ENCODE results near the gene DMAC2.
"Not testable (repeated sequence)": the region's sequence is repeated elsewhere in the genome, so short reads cannot be mapped to it uniquely, and the experiment has no call there.

Gene DMAC2

DNA sequence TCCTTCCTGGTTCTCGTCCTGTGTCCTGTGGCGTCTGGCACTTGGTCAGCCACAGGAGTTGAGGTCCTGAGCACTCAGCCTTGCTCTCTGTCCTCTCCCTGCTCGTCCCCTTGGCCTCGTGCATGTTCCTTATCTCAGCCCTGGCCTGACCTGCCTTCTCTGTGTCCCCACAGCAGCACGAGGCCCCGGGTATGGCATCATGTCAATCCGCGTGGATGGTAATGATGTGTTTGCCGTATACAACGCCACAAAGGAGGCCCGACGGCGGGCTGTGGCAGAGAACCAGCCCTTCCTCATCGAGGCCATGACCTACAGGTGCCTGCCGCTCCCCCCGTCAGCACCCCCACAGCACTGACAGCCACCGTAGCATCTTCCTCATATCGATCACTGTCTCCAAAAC is 17.3 kb downstream of the DMAC2 start:
- DNase-seq (ENCODE audit: low read depth) = no peak

DNA sequence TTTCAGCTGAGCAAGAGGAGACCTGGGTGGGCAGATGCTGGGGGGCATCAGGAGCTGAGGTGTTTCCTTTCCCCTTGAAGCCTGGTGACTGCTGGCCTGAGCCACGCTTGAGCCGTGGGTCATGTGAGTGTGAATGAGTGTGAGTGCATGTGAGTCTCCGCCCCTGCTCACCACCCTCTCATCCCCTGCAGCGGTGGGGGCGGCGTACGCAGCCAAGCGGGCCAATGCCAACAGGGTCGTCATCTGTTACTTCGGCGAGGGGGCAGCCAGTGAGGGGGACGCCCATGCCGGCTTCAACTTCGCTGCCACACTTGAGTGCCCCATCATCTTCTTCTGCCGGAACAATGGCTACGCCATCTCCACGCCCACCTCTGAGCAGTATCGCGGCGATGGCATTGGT is 17.7 kb downstream of the DMAC2 start:
- DNase-seq (ENCODE audit: low read depth) = no peak

DNA sequence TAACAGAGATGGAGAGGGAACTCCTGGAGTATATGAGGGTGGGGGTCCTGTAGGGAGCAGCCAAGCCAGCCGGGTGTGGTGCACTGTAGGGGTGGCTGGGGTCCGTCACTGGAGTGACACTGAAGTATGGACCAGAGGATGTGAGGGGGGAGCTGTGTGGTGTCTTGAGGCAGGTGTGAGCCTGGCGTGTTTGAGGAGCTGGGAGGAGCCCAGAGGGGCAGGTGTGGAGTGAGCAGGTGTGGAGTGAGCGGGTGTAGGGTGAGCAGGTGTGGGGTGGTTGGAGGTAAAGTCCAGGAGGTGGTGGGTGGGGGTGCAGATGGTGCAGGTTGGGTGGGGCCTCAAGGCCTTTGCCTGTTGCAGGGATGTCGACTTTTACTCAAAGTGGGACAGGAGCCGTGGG is 18.4 kb downstream of the DMAC2 start:
- no peak for DNase-seq (ENCODE audit: low read depth)

DNA sequence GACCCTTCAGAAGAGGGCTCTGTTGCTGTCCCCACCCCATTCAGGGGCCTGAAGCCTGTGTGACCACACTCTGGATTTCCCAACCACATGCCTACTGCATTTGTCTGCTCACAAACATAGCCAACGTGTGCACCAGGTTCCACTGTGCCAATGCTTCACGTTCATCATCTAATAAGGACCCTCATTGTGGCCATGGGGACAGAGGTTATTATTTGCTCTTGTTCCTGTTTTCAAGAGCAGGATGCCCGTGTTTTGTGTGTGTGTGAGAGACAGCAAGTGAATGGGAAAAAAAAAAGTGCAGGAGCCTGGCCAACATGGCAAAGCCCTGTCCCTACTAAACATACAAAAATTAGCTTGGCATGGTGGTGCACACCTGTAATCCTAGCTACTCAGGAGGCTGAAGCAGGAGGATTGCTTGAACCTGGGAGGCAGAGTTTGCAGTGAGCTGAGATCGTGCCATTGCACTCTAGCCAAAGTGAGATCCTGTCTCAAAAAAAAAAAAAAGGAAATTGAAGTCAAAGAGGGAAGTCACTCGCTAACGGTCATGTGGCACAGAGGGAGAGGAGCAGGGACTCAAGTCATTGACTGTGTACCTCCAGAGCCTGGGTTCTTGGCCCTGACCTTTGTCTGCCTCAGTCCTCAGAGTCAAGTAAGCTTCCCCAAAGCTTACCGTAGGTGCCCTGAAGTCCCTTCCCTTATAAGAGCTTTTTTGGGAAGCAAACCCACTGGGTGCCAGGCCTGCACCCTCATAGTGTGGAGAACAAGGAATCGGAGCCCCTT is 19.4 kb downstream of the DMAC2 start:
- DNase-seq (ENCODE audit: low read depth) = no peak

DNA sequence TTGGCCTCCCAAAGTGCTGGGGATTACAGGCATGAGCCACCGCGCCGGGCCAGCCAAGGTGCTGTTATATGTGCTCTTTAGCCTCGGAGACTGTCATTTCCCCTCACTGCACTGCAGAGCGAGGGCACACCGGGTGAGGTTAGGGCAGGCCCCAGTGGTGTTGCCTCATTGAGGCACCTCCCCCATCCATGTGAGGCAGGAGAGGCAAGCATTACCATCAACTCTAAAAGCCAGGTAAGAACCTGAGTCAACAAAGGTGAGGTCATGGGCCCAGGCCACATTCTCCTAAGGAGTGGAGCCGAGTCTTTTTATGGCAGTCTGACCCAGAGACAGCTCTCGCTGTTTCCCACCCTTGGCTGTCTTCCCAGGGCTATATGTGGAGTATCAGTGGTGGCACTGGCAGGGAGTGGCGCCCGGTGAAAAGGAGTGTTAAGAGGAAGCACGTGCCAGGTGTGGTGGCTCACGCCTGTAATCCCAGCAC is 23.5 kb downstream of the DMAC2 start:
- no peak for DNase-seq (ENCODE audit: low read depth)

DNA sequence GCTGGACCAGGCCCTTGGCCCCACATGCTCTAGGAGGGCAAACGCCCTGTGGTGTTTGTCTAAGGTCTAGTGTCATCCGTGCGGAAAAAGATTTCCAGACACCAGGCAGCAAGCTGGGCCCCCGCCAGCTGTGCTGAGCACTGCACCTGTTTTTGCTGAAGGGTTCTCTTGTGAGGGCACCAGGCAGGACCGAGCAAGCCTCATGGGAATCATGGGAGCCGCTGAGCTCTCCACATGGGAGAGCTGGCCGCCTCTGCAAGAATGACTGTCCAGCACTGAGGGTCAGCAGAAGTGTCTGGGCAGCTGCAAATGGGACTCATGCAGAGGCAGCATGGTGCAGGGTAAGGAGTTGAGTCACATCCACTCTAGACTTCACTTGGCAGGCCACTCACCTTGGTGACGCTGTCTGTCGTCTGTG is 24.5 kb downstream of the DMAC2 start:
- no peak for DNase-seq (ENCODE audit: low read depth)

DNA sequence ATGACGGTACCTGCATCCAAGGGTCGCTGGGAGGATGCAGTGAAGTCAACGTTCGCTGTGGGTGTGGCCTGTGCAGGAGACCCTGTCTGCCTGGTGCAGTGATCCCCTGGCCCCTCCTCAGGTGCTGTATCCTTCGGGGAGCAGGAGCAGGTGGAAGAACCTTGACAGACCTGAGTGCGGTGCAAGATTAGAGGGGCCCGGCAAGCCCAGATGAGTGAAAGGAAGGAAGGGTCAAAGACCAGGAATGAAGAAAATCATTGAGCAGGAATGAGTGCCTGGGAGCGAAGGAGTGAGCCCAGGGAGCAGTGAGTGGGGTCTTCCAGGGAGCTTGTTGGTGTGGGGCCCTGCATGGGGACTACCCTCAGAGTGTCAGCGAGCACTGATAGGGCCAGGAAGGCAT is 25.3 kb downstream of the DMAC2 start:
- DNase-seq (ENCODE audit: low read depth) = no peak

DNA sequence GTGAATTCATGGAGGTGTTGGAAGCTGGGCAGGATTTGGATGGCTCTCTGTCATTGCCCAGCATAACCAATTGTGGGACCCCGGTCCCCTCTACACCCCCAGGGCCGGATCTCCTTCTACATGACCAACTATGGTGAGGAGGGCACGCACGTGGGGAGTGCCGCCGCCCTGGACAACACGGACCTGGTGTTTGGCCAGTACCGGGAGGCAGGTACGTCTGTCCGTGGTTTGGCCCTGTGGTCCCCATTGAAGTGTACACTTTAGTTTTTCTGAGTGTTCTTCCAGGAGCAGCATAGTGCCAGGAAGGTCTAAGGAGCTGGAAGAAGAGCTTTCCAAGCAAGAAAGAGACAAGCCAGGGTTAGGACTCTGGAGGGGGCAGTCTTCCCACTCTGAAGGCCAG is 25.8 kb downstream of the DMAC2 start:
- DNase-seq (ENCODE audit: low read depth) = no peak

DNA sequence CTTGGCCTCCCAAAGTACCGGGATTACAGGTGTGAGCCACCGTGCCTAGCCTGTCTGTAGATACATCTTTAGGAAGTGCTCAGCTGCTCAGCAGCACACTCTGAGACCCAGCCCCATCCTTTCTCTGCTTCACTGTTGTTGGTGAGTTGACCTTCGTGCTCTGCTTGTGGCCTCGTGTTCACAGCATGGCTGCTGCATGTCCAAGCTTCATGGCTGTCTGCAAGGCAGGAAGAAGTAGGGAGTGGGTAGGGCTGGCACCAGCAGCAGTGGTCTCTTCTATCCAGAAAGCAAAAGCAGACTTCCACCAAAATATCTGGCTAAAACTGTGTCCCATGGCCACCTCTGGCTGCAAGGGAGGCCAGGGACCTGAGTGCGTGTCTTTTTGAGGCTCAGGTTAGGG is 26.8 kb downstream of the DMAC2 start:
- DNase-seq (ENCODE audit: low read depth) = no peak

DNA sequence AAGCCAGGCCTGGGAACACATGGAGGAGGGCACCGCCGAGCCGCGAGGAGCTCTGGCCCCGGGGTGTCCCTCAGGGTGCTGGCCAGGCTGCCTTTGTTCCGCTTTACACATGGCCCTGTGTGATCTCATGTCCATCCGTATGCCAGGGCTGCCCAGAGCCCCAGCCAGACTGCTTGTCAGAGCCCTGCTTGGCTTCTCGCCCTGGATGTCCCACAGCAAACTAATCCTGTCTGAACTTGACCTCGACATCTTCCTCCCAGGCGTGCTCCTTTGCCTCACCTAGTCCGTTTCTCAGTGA is 27.8 kb downstream of the DMAC2 start:
- no peak for DNase-seq (ENCODE audit: low read depth)

DNA sequence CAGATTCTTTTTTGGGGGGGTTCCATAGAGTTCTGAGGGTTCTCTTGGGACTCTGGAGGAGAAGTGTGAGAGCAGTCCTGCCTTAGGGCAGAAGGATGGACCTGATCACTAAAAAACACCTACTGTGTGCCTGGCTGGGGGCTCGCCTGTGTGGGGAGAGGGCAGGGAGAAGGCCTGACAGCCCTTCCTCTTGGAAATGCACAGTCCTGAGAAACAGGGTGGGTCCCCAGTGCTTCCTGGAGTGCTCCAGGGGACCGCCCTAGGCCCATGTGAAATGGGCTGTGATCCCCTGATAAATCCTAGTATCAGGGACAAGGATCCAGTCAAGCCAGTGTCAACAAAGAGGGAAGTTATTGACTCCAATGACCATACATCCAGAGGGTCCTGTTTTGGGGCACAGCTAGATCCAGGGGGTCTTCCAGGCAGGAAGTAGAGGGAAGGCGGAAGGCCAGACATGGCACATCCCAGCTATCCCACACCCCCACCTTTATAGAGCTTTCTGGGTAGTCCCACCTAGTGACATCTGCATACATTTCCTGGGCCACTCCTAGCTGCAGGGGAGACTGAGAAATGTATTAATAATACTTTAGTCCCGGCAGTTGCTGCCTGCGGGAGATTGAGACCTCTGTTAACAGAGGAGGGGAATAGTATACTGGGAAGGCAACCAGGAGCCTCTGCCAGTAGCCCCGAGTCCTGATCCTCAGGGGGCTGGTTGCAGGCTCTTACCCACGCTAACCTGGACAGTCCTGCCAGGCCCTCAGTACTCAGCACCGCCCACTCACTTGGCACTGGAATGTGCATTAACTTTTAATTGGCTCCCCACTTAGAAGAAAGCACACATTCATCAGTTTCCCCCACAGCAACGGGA is 28.4 kb downstream of the DMAC2 start:
- no peak for DNase-seq (ENCODE audit: low read depth)

DNA sequence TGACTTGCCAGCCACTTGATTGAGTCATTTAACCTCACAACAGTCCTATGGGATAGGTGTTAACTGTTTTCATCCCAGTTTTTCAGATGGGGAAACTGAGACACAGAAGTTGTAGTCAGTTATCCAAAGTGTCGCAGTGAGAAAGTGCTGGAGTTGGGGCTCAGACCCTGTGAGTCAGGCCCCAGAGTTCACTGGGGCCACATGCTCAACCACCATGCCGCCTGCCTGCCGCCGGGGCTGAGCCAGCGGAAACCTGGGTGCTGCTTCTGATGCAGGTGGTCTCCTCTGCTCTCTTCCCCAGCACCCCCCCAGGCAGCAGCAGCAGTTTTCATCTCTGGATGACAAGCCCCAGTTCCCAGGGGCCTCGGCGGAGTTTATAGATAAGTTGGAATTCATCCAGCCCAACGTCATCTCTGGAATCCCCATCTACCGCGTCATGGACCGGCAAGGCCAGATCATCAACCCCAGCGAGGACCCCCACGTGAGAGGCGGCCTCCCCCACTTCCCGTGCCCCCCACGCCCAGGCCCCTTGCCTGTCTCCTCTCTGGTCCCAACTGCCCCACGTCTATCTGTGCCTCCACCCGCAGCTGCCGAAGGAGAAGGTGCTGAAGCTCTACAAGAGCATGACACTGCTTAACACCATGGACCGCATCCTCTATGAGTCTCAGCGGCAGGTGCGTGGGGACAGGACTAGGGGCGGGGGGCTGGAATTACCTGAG is 29.2 kb downstream of the DMAC2 start:
- no peak for DNase-seq (ENCODE audit: low read depth)

DNA sequence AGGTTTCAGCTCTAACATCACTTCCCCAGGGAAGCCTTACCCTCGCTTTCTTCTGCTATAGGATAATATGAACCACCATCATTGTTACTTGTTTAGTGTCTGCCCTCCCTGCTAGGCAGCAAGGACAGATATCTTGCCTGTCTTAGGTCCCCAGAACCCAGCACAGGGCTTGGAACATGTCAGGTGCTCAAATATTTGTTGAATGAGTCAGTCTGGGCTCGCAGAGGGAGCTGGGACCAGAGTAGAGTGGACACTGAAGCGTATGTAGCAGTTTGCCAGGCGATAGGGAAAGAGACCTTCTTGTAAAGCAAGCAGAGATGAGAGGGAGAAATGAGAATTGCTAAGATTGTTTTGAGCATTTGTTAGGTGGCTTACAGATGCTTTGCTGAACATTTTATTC is 30.4 kb downstream of the DMAC2 start:
- DNase-seq (ENCODE audit: low read depth) = no peak

DNA sequence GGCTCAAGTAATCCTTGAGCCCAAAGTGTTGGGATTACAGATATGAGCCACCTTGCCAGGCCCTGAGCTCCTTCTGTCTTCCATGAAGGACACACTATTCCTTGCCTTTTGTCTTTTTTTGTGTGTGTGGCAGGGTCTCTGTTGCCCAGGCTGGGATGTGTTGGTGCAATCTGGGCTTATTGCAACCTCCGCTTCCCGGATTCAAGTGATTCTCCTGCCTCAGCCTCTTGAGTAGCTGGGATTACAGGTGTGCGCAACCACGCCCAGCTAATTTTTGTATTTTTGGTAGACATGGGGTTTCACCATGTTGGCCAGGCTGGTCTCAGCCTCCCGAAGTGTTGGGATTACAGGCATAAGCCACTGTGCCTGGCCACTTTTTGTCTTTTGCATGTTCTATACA is 30.9 kb downstream of the DMAC2 start:
- DNase-seq (ENCODE audit: low read depth) = not testable (repeated sequence)

DNA sequence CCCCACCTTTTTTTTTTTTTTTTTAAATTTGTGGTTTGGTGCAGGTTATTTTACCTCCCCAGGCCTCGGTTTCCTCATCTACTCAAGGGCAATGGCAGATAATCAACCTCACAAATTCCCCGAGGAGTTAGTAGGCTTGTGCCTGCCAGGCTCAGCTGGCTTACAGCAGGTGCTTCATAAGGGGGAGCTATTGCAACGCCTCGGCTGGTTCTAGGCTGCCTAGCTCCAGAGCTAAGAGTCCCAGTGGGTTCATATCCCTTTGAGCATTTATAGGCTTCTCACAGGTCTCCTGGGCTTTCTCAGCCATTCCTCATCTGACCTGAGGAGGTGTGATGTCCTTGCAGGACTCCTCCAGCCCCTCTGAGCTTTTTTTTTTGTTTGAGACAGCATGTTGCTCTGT is 31.5 kb downstream of the DMAC2 start:
- DNase-seq (ENCODE audit: low read depth) = no peak

DNA sequence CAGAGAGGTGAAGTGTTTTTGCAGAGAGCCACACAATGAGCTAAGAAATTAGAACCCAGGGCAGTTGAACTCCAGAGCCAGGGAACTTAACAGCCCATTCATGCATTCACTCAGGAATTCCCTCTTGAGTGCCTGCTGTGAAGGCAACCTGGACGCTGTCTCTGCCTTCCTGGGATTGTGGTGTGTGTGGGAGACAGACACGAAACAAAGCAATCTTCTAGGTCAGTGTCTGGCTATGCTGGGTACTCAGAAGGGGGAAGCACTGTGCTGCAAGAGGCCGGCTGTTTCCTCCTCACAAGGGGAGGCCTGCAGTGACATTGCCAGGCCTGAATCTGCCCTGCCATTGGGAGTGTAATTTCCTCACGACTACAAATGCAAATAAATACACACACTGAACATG is 32.4 kb downstream of the DMAC2 start:
- no peak for DNase-seq (ENCODE audit: low read depth)

DNA sequence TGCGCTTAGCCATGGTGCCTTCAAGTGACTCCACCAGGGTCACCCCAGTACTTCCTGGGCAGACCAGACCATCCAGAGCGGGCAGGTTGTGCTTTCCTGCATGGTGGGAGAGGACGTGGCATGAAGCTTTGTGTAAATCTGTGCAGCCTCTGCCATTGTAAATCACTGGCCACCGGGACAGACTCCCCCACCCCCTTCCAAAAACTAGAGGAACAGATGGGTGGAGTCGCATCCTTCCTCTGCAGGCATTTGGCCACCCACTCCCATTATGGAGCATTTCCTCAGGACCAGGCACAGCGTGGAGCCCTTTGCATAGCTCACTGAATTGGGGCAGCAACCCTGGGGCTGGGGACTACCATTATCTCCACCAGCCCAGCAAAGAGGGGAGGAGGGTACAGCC is 33.9 kb downstream of the DMAC2 start:
- DNase-seq (ENCODE audit: low read depth) = no peak

DNA sequence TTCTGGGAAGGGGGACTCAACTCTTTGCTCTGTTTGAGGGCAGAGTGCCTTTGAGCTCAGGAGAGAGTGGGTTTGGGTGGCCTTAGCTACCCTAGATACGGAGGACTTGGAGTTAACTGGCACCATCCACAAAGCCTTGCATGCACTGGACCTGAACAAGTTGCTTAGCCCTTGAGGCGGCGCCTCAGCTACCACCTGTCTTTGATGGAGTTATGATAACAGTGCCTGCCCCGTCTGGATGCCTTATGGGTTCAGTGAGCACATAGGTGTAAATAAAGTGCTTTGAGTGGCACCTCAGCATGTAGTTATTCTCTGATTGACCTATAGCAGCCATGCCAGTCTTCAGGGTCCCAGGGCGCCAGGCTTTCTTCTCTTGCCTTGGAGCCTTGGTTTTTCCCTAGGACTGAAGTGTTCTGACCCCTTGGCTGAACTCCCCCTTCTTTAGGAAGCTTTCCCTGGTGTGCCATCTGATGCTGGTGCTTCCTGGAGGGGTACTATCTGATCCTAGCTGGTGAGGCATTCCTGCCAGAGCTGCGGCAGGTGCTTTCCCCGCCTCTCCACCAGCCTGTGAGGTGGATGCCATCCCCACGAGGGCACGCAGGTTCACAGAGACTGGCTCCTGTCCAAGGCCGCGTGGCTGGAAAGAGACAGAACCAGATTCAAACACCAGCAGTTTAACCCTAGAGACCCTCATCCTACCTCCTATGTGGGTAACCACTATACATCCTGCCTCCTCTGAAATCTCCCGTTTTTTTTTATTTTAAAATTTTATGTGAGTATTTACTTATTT is 36.3 kb downstream of the DMAC2 start:
- no peak for DNase-seq (ENCODE audit: low read depth)

DNA sequence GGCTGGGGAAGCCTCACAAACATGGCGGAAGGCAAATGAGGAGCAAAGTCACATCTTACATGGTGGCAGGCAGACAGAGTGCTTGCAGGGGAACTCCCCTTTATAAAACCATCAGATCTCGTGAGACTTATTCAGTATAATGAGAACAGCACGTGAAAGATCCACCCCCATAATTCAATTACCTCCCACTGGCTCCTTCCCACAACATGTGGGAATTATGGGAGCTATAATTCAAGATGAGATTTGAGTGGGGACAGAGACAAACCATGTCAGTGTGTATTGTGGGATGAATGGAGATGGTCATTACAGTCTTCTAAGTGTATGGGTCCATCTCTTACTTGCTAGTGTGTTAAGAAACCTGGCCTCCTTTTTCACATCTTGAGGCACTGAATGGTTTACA is 37.7 kb downstream of the DMAC2 start:
- no peak for DNase-seq (ENCODE audit: low read depth)

DNA sequence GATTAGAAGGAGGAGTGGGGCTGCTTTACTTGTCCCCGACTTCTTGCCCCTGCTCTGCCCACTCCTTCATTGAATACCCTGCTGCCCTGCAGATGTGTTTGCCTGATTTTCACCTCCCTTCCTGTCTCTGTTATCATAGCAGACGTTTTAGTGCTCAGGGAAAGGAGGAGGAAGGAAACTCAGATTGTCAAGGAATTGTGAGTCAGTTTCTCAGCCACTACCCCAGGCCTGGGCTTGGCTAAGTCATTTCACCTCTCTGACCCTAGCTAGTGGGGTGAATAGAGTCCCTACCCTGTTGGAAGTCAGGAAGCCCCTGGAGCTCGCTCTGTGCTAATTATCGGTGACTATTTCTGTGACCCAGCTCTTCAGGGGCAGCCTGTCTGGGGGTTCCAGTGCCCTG is 38.2 kb downstream of the DMAC2 start:
- DNase-seq (ENCODE audit: low read depth) = no peak

DNA sequence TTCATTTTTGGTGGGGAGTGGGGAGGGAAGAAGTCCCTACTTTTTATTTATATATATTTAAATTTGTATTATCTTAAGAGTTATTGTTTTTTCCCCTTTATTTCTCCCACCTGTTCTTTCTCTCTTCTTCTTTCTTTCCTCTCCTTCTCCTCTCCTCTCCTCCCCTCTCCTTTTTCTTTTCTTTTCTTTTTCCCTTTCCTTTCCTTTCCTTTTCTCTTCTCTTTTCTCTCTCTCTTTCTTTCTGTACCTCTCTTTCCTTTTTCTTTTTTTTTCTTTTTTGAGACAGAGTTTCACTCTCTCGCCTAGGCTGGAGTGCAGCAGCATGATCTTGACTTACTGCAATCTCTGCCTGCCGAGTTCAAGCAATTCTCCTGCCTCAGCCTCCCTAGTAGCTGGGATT is 40.2 kb downstream of the DMAC2 start:
- DNase-seq (ENCODE audit: low read depth) = no peak

DNA sequence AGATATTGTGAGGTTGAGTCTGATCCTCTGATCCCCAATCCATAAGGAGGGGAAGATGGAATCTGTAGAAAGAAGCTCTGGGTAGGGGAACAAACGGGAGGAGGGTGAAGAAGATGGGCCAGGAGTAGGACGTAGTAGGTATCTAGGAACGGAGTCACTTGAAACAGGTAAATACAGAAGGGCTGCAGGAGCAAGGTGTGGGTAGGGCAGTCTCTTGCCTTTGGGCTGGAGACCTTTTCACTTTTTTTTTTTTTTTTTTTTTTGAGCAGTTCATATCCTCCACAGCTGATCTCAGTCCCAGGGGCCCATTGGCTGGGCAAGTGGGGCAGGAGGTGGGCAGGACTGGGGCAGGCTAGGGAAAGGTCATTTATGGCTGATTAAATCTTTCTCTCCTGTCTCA is 40.6 kb downstream of the DMAC2 start:
- no peak for DNase-seq (ENCODE audit: low read depth)

Measured in T follicular helper cell (primary cell).